ENCODE measurements around the gene CACNA1H. TPM values are rescaled to one million over a fixed set of nuclear protein-coding genes. Genes with fewer than 3 reads are reported as not detected.
"Not testable (repeated sequence)": the region's sequence is repeated elsewhere in the genome, so short reads cannot be mapped to it uniquely, and the experiment has no call there.

Gene CACNA1H
- total and polyA plus RNA-seq, 7 donors = 0.46 to 181 (median 37.0) TPM

- Histone ChIP-seq H3K9me3 (no peaks in the 10 kb centered on the region), H3K27me3 (peaks cover 3 to 39% (median 18%) of the 10 kb centered on the region in 3 donors), H3K36me3 (no peaks in the 10 kb centered on the region), H3K27ac (no peak overlapping the region), H3K4me1 (no peaks in the 10 kb centered on the region), H3K4me3 (no peak overlapping the region)
- intact Hi-C loops (cut with DNase I) = no loop called here
- no peak for TF ChIP-seq EP300 (IDR thresholded peaks at IDR 0.05)
- TF ChIP-seq POLR2AphosphoS5 (IDR thresholded peaks at IDR 0.05) = no peak
- TF ChIP-seq, protein P1, sequence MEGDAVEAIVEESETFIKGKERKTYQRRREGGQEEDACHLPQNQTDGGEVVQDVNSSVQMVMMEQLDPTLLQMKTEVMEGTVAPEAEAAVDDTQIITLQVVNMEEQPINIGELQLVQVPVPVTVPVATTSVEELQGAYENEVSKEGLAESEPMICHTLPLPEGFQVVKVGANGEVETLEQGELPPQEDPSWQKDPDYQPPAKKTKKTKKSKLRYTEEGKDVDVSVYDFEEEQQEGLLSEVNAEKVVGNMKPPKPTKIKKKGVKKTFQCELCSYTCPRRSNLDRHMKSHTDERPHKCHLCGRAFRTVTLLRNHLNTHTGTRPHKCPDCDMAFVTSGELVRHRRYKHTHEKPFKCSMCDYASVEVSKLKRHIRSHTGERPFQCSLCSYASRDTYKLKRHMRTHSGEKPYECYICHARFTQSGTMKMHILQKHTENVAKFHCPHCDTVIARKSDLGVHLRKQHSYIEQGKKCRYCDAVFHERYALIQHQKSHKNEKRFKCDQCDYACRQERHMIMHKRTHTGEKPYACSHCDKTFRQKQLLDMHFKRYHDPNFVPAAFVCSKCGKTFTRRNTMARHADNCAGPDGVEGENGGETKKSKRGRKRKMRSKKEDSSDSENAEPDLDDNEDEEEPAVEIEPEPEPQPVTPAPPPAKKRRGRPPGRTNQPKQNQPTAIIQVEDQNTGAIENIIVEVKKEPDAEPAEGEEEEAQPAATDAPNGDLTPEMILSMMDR (IDR thresholded peaks at IDR 0.05) = no peak
- TF ChIP-seq POLR2A (IDR thresholded peaks at IDR 0.05) = no peak
- 86 to 89% methylated on average over 19 of the region's 19 CpGs for WGBS, 2 donors
- DNase-seq = no peak
Measured at GRCh38 chr16:1265826-1266225, 112.9 kb downstream of the CACNA1H start.

- 83 to 92% methylated on average over 7 of the region's 7 CpGs for WGBS, 2 donors
- H3K4me3 ChIP-seq; H3K27ac ChIP-seq; intact Hi-C loops (cut with DNase I); H3K36me3 ChIP-seq; H3K9me3 ChIP-seq; H3K27me3 ChIP-seq; DNase-seq: not testable (repeated sequence)
- peaks cover 0 to 11% (median 9%) of the 10 kb centered on the region in 4 donors for H3K4me1 ChIP-seq
Measured at GRCh38 chr16:1269418-1269817, 116.5 kb downstream of the CACNA1H start.

GRCh38 chr16:1271380-1271723, 118.4 kb downstream of the CACNA1H start:
- Histone ChIP-seq H3K4me1 (peaks cover 0 to 11% (median 9%) of the 10 kb centered on the region in 4 donors), H3K36me3 (no peaks in the 10 kb centered on the region), H3K27me3 (peaks cover 0 to 12% (median 0%) of the 10 kb centered on the region in 3 donors), H3K27ac (no peak overlapping the region), H3K9me3 (no peaks in the 10 kb centered on the region), H3K4me3 (no peak overlapping the region)
- TF ChIP-seq POLR2AphosphoS5 (IDR thresholded peaks at IDR 0.05) (no peak), EP300 (IDR thresholded peaks at IDR 0.05) (no peak), POLR2A (IDR thresholded peaks at IDR 0.05) (no peak)
- TF ChIP-seq, protein P1 (IDR thresholded peaks at IDR 0.05) = no peak
- DNase-seq = no peak
- WGBS, 2 donors = 30 to 76% methylated on average over 12 of the region's 12 CpGs
- intact Hi-C loops (cut with DNase I) = no loop called here

Other genes starting within 250 kb of the CACNA1H start
- gene LMF1, start 182.1 kb upstream of the CACNA1H start, total RNA-seq = 10 to 100 TPM; 19.9 to 34.1 (median 31.0) TPM
- gene LMF1, start 182.1 kb upstream of the CACNA1H start, polyA plus RNA-seq = 10 to 100 TPM in 1 of 3 donors, 1 to 10 TPM in 2; 1.2 to 13.2 (median 1.6) TPM
- gene SOX8, start 171.3 kb upstream of the CACNA1H start, total RNA-seq = 1 to 10 TPM in 3 of 4 donors, under 1 TPM in 1; 0.49 to 3.4 (median 3.0) TPM
- gene SOX8, start 171.3 kb upstream of the CACNA1H start, polyA plus RNA-seq = 1 to 10 TPM in 1 of 3 donors, under 1 TPM in 1, not detected in 1; under 0.01 to 2.5 TPM
- gene SSTR5, start 80.4 kb upstream of the CACNA1H start, total RNA-seq = not detected
- gene SSTR5, start 80.4 kb upstream of the CACNA1H start, polyA plus RNA-seq = under 1 TPM in 1 of 3 donors, not detected in 2; 0.04 TPM
- not detected for gene C1QTNF8, start 56.9 kb upstream of the CACNA1H start, total RNA-seq
- gene C1QTNF8, start 56.9 kb upstream of the CACNA1H start, polyA plus RNA-seq = not detected
- gene TPSG1, start 72.2 kb downstream of the CACNA1H start, total RNA-seq = 1 to 10 TPM in 1 of 4 donors, not detected in 3; 1.4 TPM
- 10 to 100 TPM; 21.5 to 73.9 (median 59.9) TPM for gene TPSG1, start 72.2 kb downstream of the CACNA1H start, polyA plus RNA-seq
- 100 to 1,000 TPM in 1 of 4 donors, 10 to 100 TPM in 3; 12.2 to 182 (median 17.6) TPM for gene TPSB2, start 77.1 kb downstream of the CACNA1H start, total RNA-seq
- 10 to 100 TPM in 2 of 3 donors, 1 to 10 TPM in 1; 7.9 to 27.6 (median 11.0) TPM for gene TPSB2, start 77.1 kb downstream of the CACNA1H start, polyA plus RNA-seq
- 100 to 1,000 TPM in 1 of 4 donors, 10 to 100 TPM in 3; 10.2 to 118 (median 17.3) TPM for gene TPSAB1, start 87.6 kb downstream of the CACNA1H start, total RNA-seq
- gene TPSAB1, start 87.6 kb downstream of the CACNA1H start, polyA plus RNA-seq = 10 to 100 TPM in 1 of 3 donors, 1 to 10 TPM in 2; 5.1 to 25.2 (median 8.9) TPM
- 1 to 10 TPM in 1 of 4 donors, not detected in 3; 5.3 TPM for gene TPSD1, start 103.0 kb downstream of the CACNA1H start, total RNA-seq
- 1 to 10 TPM in 1 of 3 donors, under 1 TPM in 1, not detected in 1; 0.71 to 1.2 TPM for gene TPSD1, start 103.0 kb downstream of the CACNA1H start, polyA plus RNA-seq
- 10 to 100 TPM; 44.0 to 95.3 (median 61.5) TPM for gene UBE2I, start 156.5 kb downstream of the CACNA1H start, total RNA-seq
- 10 to 100 TPM; 38.4 to 85.1 (median 45.3) TPM for gene UBE2I, start 156.5 kb downstream of the CACNA1H start, polyA plus RNA-seq
- gene BAIAP3, start 180.5 kb downstream of the CACNA1H start, total RNA-seq = 1 to 10 TPM in 3 of 4 donors, not detected in 1; 1.1 to 1.8 (median 1.6) TPM
- 1 to 10 TPM in 2 of 3 donors, under 1 TPM in 1; 0.60 to 5.5 (median 1.8) TPM for gene BAIAP3, start 180.5 kb downstream of the CACNA1H start, polyA plus RNA-seq
- gene TSR3, start 198.8 kb downstream of the CACNA1H start, total RNA-seq = 100 to 1,000 TPM in 2 of 4 donors, 10 to 100 TPM in 2; 83.4 to 107 (median 98.3) TPM
- 10 to 100 TPM; 59.0 to 69.1 (median 66.9) TPM for gene TSR3, start 198.8 kb downstream of the CACNA1H start, polyA plus RNA-seq
- 10 to 100 TPM; 42.1 to 60.1 (median 43.7) TPM for gene GNPTG, start 198.8 kb downstream of the CACNA1H start, total RNA-seq
- 10 to 100 TPM; 28.0 to 46.0 (median 30.6) TPM for gene GNPTG, start 198.8 kb downstream of the CACNA1H start, polyA plus RNA-seq